Left ventricle myocardium inferior (tissue), 1 donor: ENCODE data around the gene MAN2C1. TPM values are rescaled to one million over a fixed set of nuclear protein-coding genes. Genes with fewer than 3 reads are reported as not detected.

Experiments
- DNase-seq: peaks from one replicate; pipeline ENCODE4 v3.0.0-alpha.2; 2020
- H3K27ac ChIP-seq: fragments of 200-600 bp; replicated peaks from 2 replicates; pipeline ENCODE4 v1.8.0; 2021
- H3K27me3 ChIP-seq: fragments of 200-600 bp; 2 replicates; pipeline ENCODE4 v1.8.0; 2021; ENCODE audit warnings: low read depth
- H3K36me3 ChIP-seq: fragments of 200-600 bp; 2 replicates; pipeline ENCODE4 v1.8.0; 2021
- H3K4me1 ChIP-seq: fragments of 200-600 bp; 2 replicates; pipeline ENCODE4 v1.8.0; 2021
- H3K4me3 ChIP-seq: fragments of 200-600 bp; 2 replicates; pipeline ENCODE4 v1.8.0; 2021; ENCODE audit warnings: mild to moderate bottlenecking, moderate library complexity
- H3K9me3 ChIP-seq: fragments of 200-600 bp; replicated peaks from 2 replicates; pipeline ENCODE4 v1.8.0; 2021
- CTCF ChIP-seq: fragments of 200-600 bp; IDR thresholded peaks from 2 replicates; pipeline ENCODE4 v1.8.0; 2021; ENCODE audit warnings: antibody characterized with exemption, mild to moderate bottlenecking, borderline replicate concordance
- intact Hi-C: fragments of 100-400 bp; cut with micrococcal nuclease; formaldehyde crosslinking; loops from one replicate; pipeline ENCODE4 v1.11.0; 2022
- total RNA-seq: library from RNA; stranded (reverse); fragmentation: NEBNext Ultra II Directional; extraction: Animal tissue kit (Norgen Biotek cat#: 25700); gene quantifications from one replicate; pipeline ENCODE4 v1.2.1, GENCODE V29; 2021
- donor health status: DM: no; HTN: yes; CAD: no; lungs with severe emphysema.

The MAN2C1 gene
- total RNA-seq, 1 donor from 2014 or later = 114 TPM

GRCh38 chr15:75364881-75365280 is 3.5 kb downstream of the MAN2C1 start:
- DNase-seq = no peak
- H3K4me3 ChIP-seq = no peak overlapping the region
- TF ChIP-seq CTCF = no peak
- peaks cover 30% of the 10 kb centered on the region for H3K4me1 ChIP-seq
- no peaks in the 10 kb centered on the region for H3K9me3 ChIP-seq
- no peaks in the 10 kb centered on the region for H3K27me3 ChIP-seq
- intact Hi-C loops = loop anchor here (5.0 kb wide), 1 partner anchor 87 kb away; the partner anchor contains the start of gene SIN3A
- peaks cover 71% of the 10 kb centered on the region for H3K36me3 ChIP-seq
- H3K27ac ChIP-seq = no peak overlapping the region

GRCh38 chr15:75363786-75364185 is 4.6 kb downstream of the MAN2C1 start:
- TF ChIP-seq CTCF = no peak
- peaks cover 19% of the 10 kb centered on the region for H3K4me1 ChIP-seq
- H3K27me3 ChIP-seq = no peaks in the 10 kb centered on the region
- intact Hi-C loops = no loop called here
- H3K9me3 ChIP-seq = no peaks in the 10 kb centered on the region
- no peak overlapping the region for H3K4me3 ChIP-seq
- H3K27ac ChIP-seq = no peak overlapping the region
- DNase-seq = no peak
- peaks cover 82% of the 10 kb centered on the region for H3K36me3 ChIP-seq

- intact Hi-C loops = no loop called here
- DNase-seq = no peak
- Histone ChIP-seq H3K9me3 (no peaks in the 10 kb centered on the region), H3K36me3 (peaks cover 93% of the 10 kb centered on the region), H3K27ac (no peak overlapping the region), H3K27me3 (no peaks in the 10 kb centered on the region), H3K4me3 (no peak overlapping the region), H3K4me1 (peaks cover 12% of the 10 kb centered on the region)
- no peak for TF ChIP-seq CTCF
These were observed 5.7 kb downstream of the MAN2C1 start for GRCh38 chr15:75362642-75363249.

- Histone ChIP-seq H3K4me1 (peaks cover 5% of the 10 kb centered on the region), H3K27me3 (no peaks in the 10 kb centered on the region), H3K9me3 (no peaks in the 10 kb centered on the region), H3K36me3 (peaks cover 93% of the 10 kb centered on the region), H3K27ac (no peak overlapping the region), H3K4me3 (no peak overlapping the region)
- TF ChIP-seq CTCF = no peak
- intact Hi-C loops = no loop called here
- DNase-seq = no peak
These were observed 6.3 kb downstream of the MAN2C1 start for GRCh38 chr15:75361989-75362641.

- H3K27me3 ChIP-seq = no peaks in the 10 kb centered on the region
- H3K9me3 ChIP-seq = no peaks in the 10 kb centered on the region
- no peaks in the 10 kb centered on the region for H3K4me1 ChIP-seq
- H3K36me3 ChIP-seq = peaks cover 93% of the 10 kb centered on the region
- TF ChIP-seq CTCF = no peak
- H3K4me3 ChIP-seq = no peak overlapping the region
- H3K27ac ChIP-seq = no peak overlapping the region
- DNase-seq = no peak
- intact Hi-C loops = no loop called here
These were observed 6.9 kb downstream of the MAN2C1 start for GRCh38 chr15:75361361-75361988.
